ENCODE data around the gene ABCA8.

Gene ABCA8

GRCh38 chr17:68821860-68822696, 133.1 kb downstream of the ABCA8 start:
- no peaks in the 10 kb centered on the region for H3K36me3 Mint-ChIP-seq
- DNase-seq (ENCODE audit: low spot score in 2 of 2) (no peak), ATAC-seq (ENCODE audit: low read depth) (no peak)
- H3K27me3 Mint-ChIP-seq = peaks cover 10% of the 10 kb centered on the region
- no peaks in the 10 kb centered on the region for H3K4me1 Mint-ChIP-seq
- no peaks in the 10 kb centered on the region for H3K9me3 Mint-ChIP-seq
- no peak overlapping the region for H3K27ac Mint-ChIP-seq
- no peak overlapping the region for H3K4me3 Mint-ChIP-seq

GRCh38 chr17:68820825-68821481, 134.2 kb downstream of the ABCA8 start:
- H3K4me3 Mint-ChIP-seq = no peak overlapping the region
- no peaks in the 10 kb centered on the region for H3K4me1 Mint-ChIP-seq
- H3K27me3 Mint-ChIP-seq = peaks cover 8% of the 10 kb centered on the region
- H3K9me3 Mint-ChIP-seq = no peaks in the 10 kb centered on the region
- DNase-seq (ENCODE audit: low spot score in 2 of 2) = no peak
- no peak for ATAC-seq (ENCODE audit: low read depth)
- no peak overlapping the region for H3K27ac Mint-ChIP-seq
- no peaks in the 10 kb centered on the region for H3K36me3 Mint-ChIP-seq

- peaks cover 2% of the 10 kb centered on the region for H3K9me3 Mint-ChIP-seq
- ATAC-seq (ENCODE audit: low read depth) = no peak
- no peaks in the 10 kb centered on the region for H3K36me3 Mint-ChIP-seq
- DNase-seq (ENCODE audit: low spot score in 2 of 2) = no peak
- no peak overlapping the region for H3K27ac Mint-ChIP-seq
- H3K4me1 Mint-ChIP-seq = no peaks in the 10 kb centered on the region
- peaks cover 8% of the 10 kb centered on the region for H3K27me3 Mint-ChIP-seq
- no peak overlapping the region for H3K4me3 Mint-ChIP-seq
Measured at GRCh38 chr17:68820476-68820824, 134.7 kb downstream of the ABCA8 start.

- Mint-ChIP-seq H3K4me1 (no peaks in the 10 kb centered on the region), H3K27me3 (peaks cover 8% of the 10 kb centered on the region), H3K4me3 (no peak overlapping the region), H3K27ac (no peak overlapping the region), H3K9me3 (peaks cover 2% of the 10 kb centered on the region), H3K36me3 (no peaks in the 10 kb centered on the region)
- no peak for ATAC-seq (ENCODE audit: low read depth)
- no peak for DNase-seq (ENCODE audit: low spot score in 2 of 2)
Measured at GRCh38 chr17:68819465-68819864, 135.7 kb downstream of the ABCA8 start.

Measured in memory B cell (primary cell).